Activated T-cell treated with anti-CD3 and anti-CD28 coated beads, Interleukin-2, amount 50 U/mL, for 24 hours (primary cell): ENCODE results near the gene FCGR3A.
A peak's percentile ranks its signal among the peaks of the same experiment; 100 is the strongest.
"Not testable (repeated sequence)": the region's sequence is repeated elsewhere in the genome, so short reads cannot be mapped to it uniquely, and the experiment has no call there.

ENCODE experiments used
- DNase-seq: peaks from one replicate; pipeline ENCODE4 v3.0.0-alpha.2; 2020
- H3K27ac Mint-ChIP-seq: 2 replicates; pipeline ENCODE4 v1.8.0; 2020; ENCODE audit warnings: mild to moderate bottlenecking, mixed read lengths
- H3K27me3 Mint-ChIP-seq: 2 replicates; pipeline ENCODE4 v1.8.0; 2020; ENCODE audit warnings: mixed read lengths
- H3K36me3 Mint-ChIP-seq: 2 replicates; pipeline ENCODE4 v1.8.0; 2020; ENCODE audit warnings: low read depth, mixed read lengths
- H3K4me1 Mint-ChIP-seq: 2 replicates; pipeline ENCODE4 v1.8.0; 2020; ENCODE audit warnings: low read depth, mixed read lengths
- H3K4me3 Mint-ChIP-seq: 2 replicates; pipeline ENCODE4 v1.8.0; 2020; ENCODE audit warnings: mild to moderate bottlenecking, moderate library complexity, mixed read lengths
- H3K9me3 Mint-ChIP-seq: 2 replicates; pipeline ENCODE4 v1.8.0; 2020; ENCODE audit warnings: mixed read lengths

The FCGR3A gene

DNA sequence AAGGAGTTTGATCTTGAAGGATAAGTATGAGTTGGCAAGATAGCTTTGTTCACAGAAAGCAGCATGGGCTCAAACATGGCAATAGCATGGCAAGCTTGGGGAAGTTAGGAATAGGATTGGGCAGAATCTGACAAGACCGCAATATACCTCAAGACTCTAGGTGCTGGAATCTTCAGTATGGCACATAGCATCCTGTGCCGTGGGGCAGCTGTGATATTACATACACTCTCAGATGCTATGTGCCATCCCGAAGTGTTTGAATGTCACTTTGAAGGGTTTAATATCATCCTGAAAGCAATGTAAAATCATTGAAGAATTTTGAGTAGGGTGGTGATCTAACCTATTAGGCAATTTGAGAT lies 17.0 kb upstream of the FCGR3A start:
- DNase-seq, H3K4me1 Mint-ChIP-seq, H3K27me3 Mint-ChIP-seq, H3K27ac Mint-ChIP-seq, H3K9me3 Mint-ChIP-seq, H3K36me3 Mint-ChIP-seq, H3K4me3 Mint-ChIP-seq: not testable (repeated sequence)

DNA sequence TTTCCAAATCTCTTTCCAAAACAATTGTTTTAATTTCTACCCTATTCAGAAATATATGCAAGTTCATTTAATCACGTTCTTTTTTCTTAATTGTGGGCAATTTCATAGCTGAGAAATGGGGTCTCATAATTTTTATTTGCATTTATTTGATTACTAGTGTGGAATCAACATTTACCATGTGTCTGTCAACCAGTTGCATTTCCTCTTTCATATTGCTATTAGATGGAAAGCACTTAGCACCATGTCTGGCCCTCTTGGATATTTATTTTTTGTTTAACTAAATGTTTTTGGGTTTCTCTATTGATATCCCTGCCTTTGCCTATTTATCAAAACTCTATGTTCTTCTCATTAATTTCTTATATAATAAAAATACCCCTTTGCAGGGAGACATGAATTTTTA lies 13.9 kb upstream of the FCGR3A start:
- H3K27me3 Mint-ChIP-seq, DNase-seq, H3K36me3 Mint-ChIP-seq, H3K9me3 Mint-ChIP-seq, H3K27ac Mint-ChIP-seq, H3K4me3 Mint-ChIP-seq: not testable (repeated sequence)
- peaks cover 14% of the 10 kb centered on the region for H3K4me1 Mint-ChIP-seq

DNA sequence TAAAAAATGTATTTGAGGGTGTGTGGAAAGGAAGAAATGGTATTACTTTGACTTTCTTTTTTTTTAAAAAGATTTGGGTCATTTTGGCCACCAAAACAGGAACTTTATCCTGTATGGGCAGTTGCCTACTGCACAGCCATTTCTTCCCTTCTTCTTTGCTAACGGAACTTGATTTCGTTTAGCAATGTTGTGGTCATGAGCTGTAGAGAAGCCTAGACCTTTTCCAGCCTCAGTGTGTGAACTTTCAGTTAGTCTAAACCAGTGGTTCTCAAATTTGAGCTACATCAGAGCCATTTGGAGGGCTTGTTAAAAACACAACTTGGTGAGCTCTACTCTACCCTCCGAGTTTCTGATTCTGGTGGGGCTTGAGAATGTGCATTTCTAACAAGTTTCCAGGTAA lies 12.8 kb upstream of the FCGR3A start:
- not testable (repeated sequence) for DNase-seq, H3K4me3 Mint-ChIP-seq, H3K9me3 Mint-ChIP-seq, H3K36me3 Mint-ChIP-seq, H3K27ac Mint-ChIP-seq, H3K27me3 Mint-ChIP-seq
- peaks cover 14% of the 10 kb centered on the region for H3K4me1 Mint-ChIP-seq

DNA sequence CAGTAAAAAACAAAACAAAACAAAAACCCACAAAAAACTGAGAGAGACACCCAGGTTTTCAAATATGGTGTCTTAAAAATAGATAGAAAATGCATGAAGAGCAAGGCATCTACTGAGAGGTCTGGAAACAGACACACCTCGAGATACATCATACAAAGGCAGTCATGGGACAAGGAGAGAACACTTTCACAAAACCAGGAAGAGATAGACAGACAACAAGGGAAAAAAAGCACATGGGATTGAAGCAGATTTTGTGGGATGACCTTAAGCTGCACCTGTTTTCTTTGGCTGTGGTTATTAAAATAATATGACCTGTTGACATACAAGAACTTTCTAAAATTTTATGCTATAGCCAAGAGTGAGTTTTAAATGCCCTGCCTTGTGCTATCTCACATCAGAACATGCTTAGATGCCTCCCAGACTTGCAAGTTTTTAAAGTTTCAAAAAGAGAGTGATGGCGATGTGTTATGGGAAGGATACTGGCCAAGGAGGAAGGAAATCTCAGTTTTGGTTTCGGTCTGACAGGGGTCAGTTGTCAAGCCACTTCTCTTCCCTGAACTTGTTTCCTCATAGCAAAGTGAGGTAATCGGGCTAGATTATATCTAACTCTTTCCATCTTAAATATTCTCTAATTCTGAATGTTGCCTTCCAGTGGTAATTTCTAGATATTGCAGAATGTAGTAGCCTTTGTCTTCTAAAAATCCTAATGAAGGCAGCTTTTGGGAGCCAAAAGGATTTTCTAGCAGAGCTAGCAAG lies 11.5 kb upstream of the FCGR3A start:
- H3K4me1 Mint-ChIP-seq, H3K36me3 Mint-ChIP-seq, H3K9me3 Mint-ChIP-seq, H3K27ac Mint-ChIP-seq, DNase-seq, H3K4me3 Mint-ChIP-seq, H3K27me3 Mint-ChIP-seq: not testable (repeated sequence)

DNA sequence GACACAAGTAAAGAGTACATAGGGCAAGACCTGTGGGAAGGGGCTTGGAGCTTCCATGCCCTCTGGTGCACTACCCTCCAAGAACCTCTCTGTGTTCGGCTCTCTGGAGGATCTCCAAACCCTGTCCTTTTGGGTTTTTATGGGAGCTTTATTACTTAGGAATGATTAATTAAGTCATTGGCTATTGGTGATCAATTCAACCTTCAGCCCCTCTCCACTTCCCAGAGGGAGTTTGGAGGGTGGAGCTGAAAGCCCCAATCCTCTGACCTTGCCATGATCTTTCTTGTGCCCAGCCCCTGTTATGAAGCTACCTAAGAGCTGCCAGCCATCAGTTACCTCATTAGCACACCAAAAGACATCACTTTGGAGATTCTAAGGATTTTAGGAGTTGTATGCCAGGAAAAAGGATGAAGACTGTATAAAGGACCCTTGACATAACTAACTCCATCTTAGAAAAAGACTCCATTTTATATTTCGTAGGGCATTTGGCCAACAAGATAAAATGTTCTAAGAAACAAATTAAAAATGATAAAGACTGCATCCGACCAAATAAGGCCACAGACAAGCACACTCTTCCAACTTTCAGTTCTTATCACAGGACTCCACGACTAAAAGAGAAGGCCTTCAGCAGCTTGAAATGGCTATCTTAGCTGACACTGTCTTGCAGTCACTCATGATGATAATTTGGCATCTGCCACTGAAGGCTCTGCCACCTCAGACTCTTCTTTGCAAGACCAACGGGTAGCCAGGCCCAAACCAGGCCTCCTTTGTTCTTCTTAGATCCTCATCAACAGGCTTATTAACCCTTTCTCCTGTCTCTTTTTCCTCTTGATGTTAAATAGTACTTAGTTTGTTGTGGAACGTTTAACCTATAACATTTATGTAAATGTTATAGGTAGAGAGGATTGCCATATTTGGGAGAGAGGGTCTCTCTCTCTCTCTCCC lies 8.2 kb upstream of the FCGR3A start:
- H3K27ac Mint-ChIP-seq, H3K9me3 Mint-ChIP-seq, H3K4me3 Mint-ChIP-seq, H3K27me3 Mint-ChIP-seq, H3K36me3 Mint-ChIP-seq, DNase-seq: not testable (repeated sequence)
- peaks cover 25% of the 10 kb centered on the region for H3K4me1 Mint-ChIP-seq

DNA sequence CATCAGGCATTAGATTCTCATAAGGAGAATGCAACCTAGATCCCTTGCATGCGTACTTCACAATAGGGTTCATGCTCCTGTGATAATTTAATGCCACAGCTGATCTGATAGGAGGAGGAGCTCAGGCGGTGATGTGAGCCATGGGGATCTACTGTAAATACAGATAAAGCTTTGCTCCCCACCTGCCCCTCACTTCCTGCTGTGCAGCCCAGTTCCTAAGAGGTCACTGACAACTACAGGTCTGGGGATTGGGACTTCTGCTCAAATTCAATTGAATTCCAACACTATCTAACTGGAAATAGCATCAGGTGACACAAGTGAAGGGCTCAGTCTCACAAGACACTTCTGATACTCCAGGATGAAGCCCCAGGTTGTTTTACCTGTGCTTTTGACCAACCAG lies 7.4 kb upstream of the FCGR3A start:
- peaks cover 24% of the 10 kb centered on the region for H3K4me1 Mint-ChIP-seq
- H3K4me3 Mint-ChIP-seq, H3K9me3 Mint-ChIP-seq, DNase-seq, H3K36me3 Mint-ChIP-seq, H3K27me3 Mint-ChIP-seq, H3K27ac Mint-ChIP-seq: not testable (repeated sequence)

DNA sequence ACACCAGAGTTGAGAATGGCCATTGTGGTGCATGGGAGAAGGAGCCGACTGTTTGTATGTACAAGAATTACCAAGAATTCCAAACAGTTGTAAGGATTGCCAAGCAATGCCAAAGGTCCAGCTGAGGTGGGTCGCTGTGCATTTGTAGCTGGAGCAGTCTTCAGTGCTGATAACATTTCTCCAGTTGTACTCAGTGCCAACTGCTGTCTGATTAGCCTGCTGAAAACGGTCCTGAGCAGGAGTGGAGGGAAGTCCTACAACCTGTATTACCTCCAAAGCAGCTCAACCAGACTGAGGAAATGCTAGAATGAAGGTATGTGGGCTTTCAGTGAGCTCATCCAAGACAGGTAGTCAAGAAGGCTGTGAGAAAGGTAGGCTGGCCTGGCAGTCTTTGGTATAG lies 6.5 kb upstream of the FCGR3A start:
- H3K27ac Mint-ChIP-seq, H3K4me3 Mint-ChIP-seq, H3K27me3 Mint-ChIP-seq, DNase-seq, H3K9me3 Mint-ChIP-seq, H3K36me3 Mint-ChIP-seq: not testable (repeated sequence)
- H3K4me1 Mint-ChIP-seq: peaks cover 21% of the 10 kb centered on the region

DNA sequence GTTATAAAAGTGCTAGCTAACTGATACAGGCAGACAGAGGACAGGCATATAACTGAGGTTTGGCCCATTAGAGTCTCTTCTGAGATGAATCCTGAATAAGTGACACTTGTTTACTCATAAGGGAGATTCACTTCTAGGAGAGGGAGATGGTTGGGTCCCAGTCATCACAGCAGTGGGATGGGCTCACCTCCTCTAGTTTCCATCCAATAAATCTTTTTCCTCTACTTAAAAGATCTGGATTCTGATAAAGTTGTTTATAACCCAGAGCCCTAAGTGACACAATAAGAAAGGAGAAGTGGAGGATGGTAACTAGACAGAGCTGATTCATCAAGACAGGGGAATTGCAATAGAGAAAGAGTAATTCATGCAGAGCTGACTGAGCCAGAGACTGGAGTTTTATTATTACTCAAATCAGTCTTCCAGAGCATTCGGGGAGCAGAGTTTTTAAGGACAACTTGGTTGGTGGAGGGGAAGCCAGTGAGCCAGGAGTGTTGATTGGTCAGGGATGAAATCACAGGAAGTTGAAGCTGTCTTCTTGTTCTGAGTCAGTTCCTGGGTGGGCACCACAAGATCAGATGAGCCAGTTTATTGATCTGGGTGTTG lies 5.3 kb upstream of the FCGR3A start:
- peaks cover 18% of the 10 kb centered on the region for H3K4me1 Mint-ChIP-seq

DNA sequence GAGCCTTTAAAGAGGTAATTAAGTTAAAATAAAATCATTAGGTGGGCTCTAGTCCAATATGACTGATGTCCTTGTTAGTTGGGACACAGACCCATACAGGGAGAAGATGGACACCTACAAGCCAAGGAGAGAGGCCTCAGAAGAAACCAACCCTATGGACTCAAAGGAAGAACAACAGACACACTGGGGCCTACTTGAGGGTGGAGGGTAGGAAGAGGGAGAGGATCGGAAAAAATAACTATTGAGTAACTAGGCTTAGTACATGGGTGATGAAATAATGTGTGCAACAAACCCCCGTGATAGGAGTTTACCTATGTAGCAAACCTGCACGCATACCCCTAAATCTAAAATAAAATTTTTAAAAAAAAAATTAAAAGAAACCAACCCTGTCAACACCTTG lies 4.7 kb upstream of the FCGR3A start:
- DNase-seq, H3K27me3 Mint-ChIP-seq, H3K36me3 Mint-ChIP-seq, H3K9me3 Mint-ChIP-seq, H3K4me3 Mint-ChIP-seq: not testable (repeated sequence)
- Mint-ChIP-seq H3K4me1 (peaks cover 18% of the 10 kb centered on the region), H3K27ac (peak overlapping the region; percentile 86)

More for the DNA sequence above, 5.3 kb upstream of the FCGR3A start:
- H3K27ac Mint-ChIP-seq: peak overlapping the region; percentile 71
- DNase-seq, H3K36me3 Mint-ChIP-seq, H3K9me3 Mint-ChIP-seq, H3K27me3 Mint-ChIP-seq, H3K4me3 Mint-ChIP-seq: not testable (repeated sequence)

DNA sequence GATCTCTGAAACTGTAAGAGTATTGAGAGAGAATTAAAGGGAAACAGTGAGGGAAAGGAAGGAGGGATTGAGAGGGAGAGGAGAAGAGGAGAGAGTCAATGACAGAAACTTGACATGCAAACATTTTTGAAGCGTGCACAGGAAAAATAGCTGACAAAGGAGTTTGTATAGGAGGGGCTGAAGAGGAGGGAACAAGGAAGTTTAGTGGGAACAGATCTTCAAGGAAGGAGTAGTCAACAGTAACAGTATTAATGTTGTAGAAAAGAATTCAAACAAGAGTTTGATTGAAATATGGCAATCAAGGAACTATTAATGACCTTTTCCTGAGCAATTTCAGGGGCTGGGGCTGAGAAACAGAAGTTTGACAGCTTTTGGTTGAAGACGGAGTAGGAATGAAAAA lies 4.0 kb upstream of the FCGR3A start:
- DNase-seq, H3K9me3 Mint-ChIP-seq, H3K27ac Mint-ChIP-seq, H3K27me3 Mint-ChIP-seq, H3K4me3 Mint-ChIP-seq, H3K36me3 Mint-ChIP-seq: not testable (repeated sequence)
- H3K4me1 Mint-ChIP-seq: peaks cover 18% of the 10 kb centered on the region

DNA sequence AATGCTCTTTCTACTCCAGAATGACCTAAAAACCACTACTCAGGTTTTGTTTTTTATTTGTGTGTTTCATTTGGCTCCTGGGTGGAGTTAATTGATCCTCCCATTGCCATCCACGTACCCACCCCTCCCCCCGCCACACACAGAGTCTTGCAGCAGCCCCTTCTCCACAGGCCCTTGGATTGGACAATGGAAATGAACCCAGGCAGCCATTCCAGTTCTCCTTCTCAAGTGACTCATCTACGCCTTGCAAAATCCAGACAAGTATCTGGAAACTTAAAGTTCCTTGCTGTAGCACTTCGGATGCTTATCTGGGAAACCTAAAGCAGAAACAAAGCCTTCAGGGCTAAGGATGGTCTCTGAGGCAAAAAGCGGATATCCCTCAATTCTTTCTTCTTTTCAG lies 1.3 kb upstream of the FCGR3A start:
- H3K4me1 Mint-ChIP-seq: peaks cover 20% of the 10 kb centered on the region
- H3K36me3 Mint-ChIP-seq, DNase-seq, H3K9me3 Mint-ChIP-seq, H3K27me3 Mint-ChIP-seq, H3K27ac Mint-ChIP-seq, H3K4me3 Mint-ChIP-seq: not testable (repeated sequence)

DNA sequence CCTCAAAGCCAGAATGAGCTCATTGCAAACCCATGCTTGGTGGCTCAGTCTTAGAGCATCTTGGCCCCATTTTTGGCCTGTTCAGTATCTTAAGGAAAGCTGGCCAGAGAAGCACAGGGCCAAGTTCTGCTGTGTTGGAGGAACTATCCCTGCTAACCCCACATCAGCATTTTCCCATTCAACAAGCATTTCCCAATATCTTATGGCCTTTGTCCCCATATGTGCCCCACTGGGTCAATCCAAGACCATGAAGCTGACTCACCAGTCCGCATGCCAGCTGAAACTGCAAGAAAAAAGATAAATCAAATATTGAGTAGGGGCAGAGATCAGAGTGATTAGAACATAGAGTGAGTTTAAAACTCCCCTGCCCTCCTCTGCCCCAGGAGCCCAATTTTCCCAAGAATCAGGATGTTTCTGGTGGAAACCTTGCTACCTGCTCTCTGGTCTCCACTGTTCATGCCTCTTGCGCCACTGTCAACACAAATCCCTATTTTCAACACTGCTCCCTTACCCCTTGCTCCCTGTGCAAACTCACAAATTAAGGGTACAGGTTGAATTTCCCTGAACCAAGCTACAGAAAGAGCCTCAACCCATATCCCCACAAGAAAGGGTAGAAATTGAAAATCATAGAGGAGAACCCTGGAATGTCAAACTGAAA lies 740 bp downstream of the FCGR3A start:
- not testable (repeated sequence) for H3K27me3 Mint-ChIP-seq, DNase-seq, H3K4me3 Mint-ChIP-seq, H3K9me3 Mint-ChIP-seq, H3K36me3 Mint-ChIP-seq, H3K27ac Mint-ChIP-seq
- H3K4me1 Mint-ChIP-seq: peaks cover 16% of the 10 kb centered on the region

DNA sequence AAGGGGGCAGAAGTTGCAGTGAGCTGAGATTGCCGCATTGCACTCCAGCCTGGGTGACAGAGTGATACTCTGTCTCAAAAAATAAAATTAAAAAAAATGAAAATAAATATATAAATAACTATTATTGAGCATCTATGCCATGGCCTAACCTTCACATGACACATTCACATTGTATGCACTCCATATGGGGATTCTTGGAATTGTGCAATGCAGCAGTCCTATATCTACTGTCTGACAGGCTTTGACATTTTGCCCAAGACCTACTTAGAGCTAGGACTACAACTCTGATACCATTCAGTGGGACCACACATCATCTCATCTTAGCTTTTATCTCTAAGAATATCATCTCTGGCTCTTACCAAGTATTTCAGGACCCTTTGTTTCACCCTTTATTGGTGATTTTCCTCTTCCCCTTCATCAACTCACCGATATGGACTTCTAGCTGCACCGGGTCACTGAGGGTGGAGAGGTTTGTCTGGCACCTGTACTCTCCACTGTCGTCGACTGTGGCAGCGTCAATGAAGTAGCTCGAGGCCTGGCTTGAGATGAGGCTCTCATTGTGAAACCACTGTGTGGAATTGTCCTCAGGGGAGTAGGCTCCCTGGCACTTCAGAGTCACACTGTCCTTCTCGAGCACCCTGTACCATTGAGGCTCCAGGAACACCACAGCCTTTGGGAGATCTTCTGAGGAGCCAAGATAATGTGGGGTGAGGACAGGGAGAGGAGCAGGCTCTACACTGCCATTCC lies 1.4 kb downstream of the FCGR3A start:
- not testable (repeated sequence) for H3K9me3 Mint-ChIP-seq, H3K27ac Mint-ChIP-seq, DNase-seq, H3K4me3 Mint-ChIP-seq, H3K27me3 Mint-ChIP-seq, H3K36me3 Mint-ChIP-seq
- peaks cover 23% of the 10 kb centered on the region for H3K4me1 Mint-ChIP-seq
